ENCODE results near the gene SWT1. TPM values are rescaled to one million over a fixed set of nuclear protein-coding genes. Genes with fewer than 3 reads are reported as not detected.
A peak's percentile ranks its signal among the peaks of the same experiment; 100 is the strongest.

Gene SWT1
- total and polyA plus RNA-seq, 2 of the 4 experiments (the other 2 are of a cell fraction), result 0.82 to 2.7 TPM

DNA sequence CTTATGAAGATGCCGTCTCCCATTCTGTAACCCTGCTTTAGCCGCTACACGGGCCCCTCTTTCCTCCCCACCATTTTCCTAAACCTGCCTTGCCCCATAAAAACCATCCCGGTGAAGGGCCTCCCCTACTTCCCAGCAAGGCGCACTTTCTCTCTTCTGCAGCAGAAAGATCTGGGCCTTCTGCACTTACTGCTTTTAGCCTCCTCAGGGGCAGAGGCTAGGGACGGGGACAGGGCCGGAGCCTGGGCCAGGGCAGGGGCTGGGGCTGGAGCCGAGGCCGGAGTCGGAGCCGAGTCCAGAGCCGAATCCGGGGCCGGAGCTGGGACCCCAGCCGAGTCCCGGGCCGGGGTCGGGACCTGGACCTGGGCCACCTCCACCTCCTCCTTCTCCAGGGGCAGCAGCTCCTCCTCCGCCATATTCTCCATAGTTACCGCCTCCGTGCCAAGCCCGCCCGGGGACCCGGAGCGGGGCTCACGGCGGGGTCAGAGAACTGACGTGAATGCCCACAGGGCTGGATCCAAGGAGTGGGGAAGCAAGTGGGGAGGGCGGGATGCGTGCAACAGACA lies 596 bp upstream of the SWT1 start:
- Histone ChIP-seq H4K20me1 (ENCODE audit: insufficient read depth, low read length) (no peaks in the 10 kb centered on the region), H3K36me3 (ENCODE audit: control insufficient read depth, insufficient read depth, low read length) (peaks cover under 1% of the 10 kb centered on the region; the same call in 1 of the 2 replicates), H3K56ac (ENCODE audit: extremely low read depth, insufficient read depth, low read length) (peak overlapping the region; percentile 98), H3K27me3 (ENCODE audit: control insufficient read depth, insufficient read depth, low read length) (no peaks in the 10 kb centered on the region), H2BK20ac (ENCODE audit: low read depth, low read length) (no peak overlapping the region), H2AFZ (replicated peaks; ENCODE audit: low read length, poor library complexity) (peak overlapping the region; percentile 94), H3K4me2 (ENCODE audit: low read depth, low read length) (peak overlapping the region; percentile 91), H2BK5ac (ENCODE audit: low read depth, low read length, poor library complexity, severe bottlenecking) (peak overlapping the region; percentile 85), H2BK120ac (ENCODE audit: low read depth, low read length) (peak overlapping the region; percentile 78), H2BK15ac (ENCODE audit: low read depth, low read length) (no peak overlapping the region; the same call in 2 of the 3 replicates), H3K14ac (replicated peaks; ENCODE audit: low read depth, low read length) (peak overlapping the region; percentile 98), H4K91ac (ENCODE audit: insufficient read depth, low read depth, low read length) (peak overlapping the region; percentile 89), H3K9me1 (ENCODE audit: insufficient read depth, low read length) (peaks cover 3% of the 10 kb centered on the region), H3K23ac (ENCODE audit: low read depth, low read length) (peak overlapping the region; percentile 97), H3K4me1 (ENCODE audit: control insufficient read depth, insufficient read depth, low read length) (peaks cover 2% of the 10 kb centered on the region; the same call in 1 of the 2 replicates), H4K5ac (ENCODE audit: low read depth, low read length) (peak overlapping the region; percentile 62), H3K18ac (ENCODE audit: low read depth, low read length) (peak overlapping the region; percentile 67; the same call in 1 of the 2 replicates), H3K4me3 (ENCODE audit: insufficient read depth, low read depth, low read length) (peak overlapping the region; percentile 70), H2AK9ac (replicated peaks; ENCODE audit: low read depth, low read length, poor library complexity) (peak overlapping the region; percentile 95), H3K9ac (ENCODE audit: low read depth, low read length) (peak overlapping the region; percentile 93), H3K9me3 (ENCODE audit: control insufficient read depth, insufficient read depth, low read length) (no peaks in the 10 kb centered on the region), H4K8ac (ENCODE audit: low read depth in 2 of 2, low read length in 2 of 2) (peak overlapping the region; percentile 65 to 99), H3K27ac (ENCODE audit: insufficient read depth, low read length) (peak overlapping the region; percentile 90), H3K79me1 (ENCODE audit: low read depth in 1 of 2, low read length in 2 of 2) (peaks cover 18 to 34% of the 10 kb centered on the region in 2 experiments), H3K4ac (ENCODE audit: low read depth, low read length) (peak overlapping the region; percentile 96), H2AK5ac (ENCODE audit: low read depth, low read length) (peak overlapping the region; percentile 73; the same call in 1 of the 2 replicates)
- TSS peak; percentile 74 for BruUV-seq (replicated peaks)
- DNase-seq (no peak), ATAC-seq (ENCODE audit: low read depth) (peak; percentile 52)
- CTCF ChIA-PET, result interaction anchor here (0.6 kb wide), 1 partner anchor 16 kb away, joined by 4 read pairs; no protein-coding TSS in a partner anchor
- TF ChIP-seq NFE2L2 (IDR thresholded peaks at IDR 0.05; ENCODE audit: low read depth, low read length) (no peak), MXI1 (IDR thresholded peaks at IDR 0.05; ENCODE audit: borderline replicate concordance, low read depth, low read length) (no peak), CHD1 (IDR thresholded peaks at IDR 0.05; ENCODE audit: low read depth, low read length) (no peak), MAZ (IDR thresholded peaks at IDR 0.05; ENCODE audit: borderline replicate concordance, low read depth, low read length) (no peak), ELK1 (IDR thresholded peaks at IDR 0.05; ENCODE audit: borderline replicate concordance, low read depth, low read length) (no peak)
- WGBS, 2 experiments (ENCODE audit: extremely low coverage in 2 of 2, insufficient read length in 1 of 2), result 0% methylated on average over 25 of the region's 30 CpGs; no CpG with 5 or more reads in 1 of the 2 experiments
- POLR2A ChIA-PET (ENCODE audit: unreplicated experiment), result no interaction called here
- dilution Hi-C loops (cut with HindIII; ENCODE audit: low sequenced_read_pairs, unreplicated experiment), result no loop called here
- in situ Hi-C loops (cut with MboI; ENCODE audit: low sequenced_read_pairs), result loop anchor here (25.0 kb wide), 1 partner anchor 169 kb away; no protein-coding TSS in a partner anchor
- intact Hi-C loops (cut with micrococcal nuclease), result loop anchor here (1.0 to 5.0 kb wide), 4 partner anchors 109 to 516 kb away; partner anchors contain the start of gene IVNS1ABP

Data from IMR-90 (cell line).